K562 (cell line): ENCODE data around the gene NRG2. TPM values are rescaled to one million over a fixed set of nuclear protein-coding genes. Genes with fewer than 3 reads are reported as not detected.

ENCODE experiments used
- ATAC-seq: fragments of 200-7000 bp; cut with Tn5 transposase; 3 replicates; pipeline ENCODE4 v1.9.1; 2020; ENCODE audit warnings: moderate library complexity
- BruUV-seq: library from RNA; stranded (reverse); fragments of 400-500 nt; replicated peaks from 2 replicates; lab custom pipeline; 2021; lab: Mats Ljungman, UMichigan
- CTCF ChIA-PET: fragments of 300-600 bp; formaldehyde crosslinking; extraction: SDS; loops from one replicate; lab custom pipeline; 2021; ENCODE audit warnings: low intra/inter-chr PET ratio; lab: Yijun Ruan, JAX
- POLR2A ChIA-PET: fragments of 300-600, 350-650 bp; sonication (Branson Sonifier 250); formaldehyde crosslinking; extraction: SDS; loops from one replicate; lab custom pipeline; 2021; ENCODE audit warnings: antibody characterized with exemption, inconsistent platforms; lab: Yijun Ruan, JAX
- DNase-seq, 4 experiments: peaks; one replicate each; pipeline versions ENCODE4 v3.0.0 to v3.0.0-alpha.2; 2011 to 2018; ENCODE audit warnings: low spot score in 3 of 4, mixed read lengths in 3 of 4; ENCODE audit errors: extremely low read depth in 1 of 4
- FAIRE-seq: peaks from 2 replicates; lab custom pipeline; 2011; peaks lifted over from hg19 to GRCh38; lab: Jason Lieb, UNC
- H2AFZ ChIP-seq: 2 replicates; pipeline ENCODE4 v1.6.0; 2011; ENCODE audit warnings: low read depth, low read length, control low read depth, inconsistent platforms
- H3K27ac ChIP-seq: fragments of 200-600 bp; 3 replicates; pipeline ENCODE4 v1.8.0; 2011; ENCODE audit warnings: low read depth, mild to moderate bottlenecking, control low read depth, inconsistent platforms, low read length, moderate library complexity, mixed read lengths; ENCODE audit errors: extremely low read depth
- H3K27me3 ChIP-seq, 2 experiments: fragments of 300-600 bp in 1 of 2; 2 replicates in 1 of 2; 3 replicates in 1 of 2; pipeline versions ENCODE4 v1.6.0 to v1.8.0; 2011; ENCODE audit warnings: inconsistent platforms in 2 of 2, low read length in 2 of 2, mild to moderate bottlenecking in 1 of 2, mixed read lengths in 1 of 2, moderate library complexity in 1 of 2; ENCODE audit not compliant: control insufficient read depth in 2 of 2, insufficient read depth in 2 of 2
- H3K36me3 ChIP-seq: fragments of 300-600 bp; 3 replicates; pipeline ENCODE4 v1.8.0; 2011; ENCODE audit warnings: mild to moderate bottlenecking, low read length, inconsistent platforms; ENCODE audit not compliant: control insufficient read depth, insufficient read depth
- H3K4me1 ChIP-seq, 2 experiments: fragments of 200-600 bp in 1 of 2; replicated peaks in 1 of 2; 2 replicates in 1 of 2; 3 replicates in 1 of 2; pipeline versions ENCODE4 v1.5.1 to v1.8.0; 2011; ENCODE audit warnings: inconsistent platforms in 2 of 2, low read length in 2 of 2, mild to moderate bottlenecking in 1 of 2, mixed read lengths in 1 of 2, moderate library complexity in 1 of 2; ENCODE audit not compliant: control insufficient read depth in 2 of 2, insufficient read depth in 2 of 2
- H3K4me2 ChIP-seq: 2 replicates; pipeline ENCODE4 v1.6.1; 2011; ENCODE audit warnings: low read length, control low read depth, inconsistent platforms, mixed read lengths; ENCODE audit not compliant: insufficient read depth
- H3K4me3 ChIP-seq: fragments of 200-600 bp; sonication (generic), shearing (Covaris generic); 2 replicates; pipeline ENCODE4 v1.5.1; 2016; ENCODE audit warnings: control low read depth, inconsistent platforms
- H3K79me2 ChIP-seq: fragments of 200-600 bp; 3 replicates; pipeline ENCODE4 v1.8.0; 2011; ENCODE audit warnings: low read length, inconsistent platforms; ENCODE audit not compliant: control insufficient read depth, insufficient read depth
- H3K9ac ChIP-seq, 2 experiments: 2 replicates each; pipeline versions ENCODE4 v1.6.0 to v1.6.1; 2011; ENCODE audit warnings: low read depth in 2 of 2, low read length in 2 of 2, control low read depth in 1 of 2, inconsistent platforms in 1 of 2, mild to moderate bottlenecking in 1 of 2, mixed read lengths in 1 of 2; ENCODE audit not compliant: insufficient read depth in 1 of 2
- H3K9me1 ChIP-seq: one replicate; pipeline ENCODE4 v1.6.0; 2011; ENCODE audit warnings: inconsistent platforms, mild to moderate bottlenecking, low read length, moderate library complexity; ENCODE audit not compliant: control insufficient read depth, insufficient read depth
- H3K9me3 ChIP-seq: replicated peaks from 2 replicates; pipeline ENCODE4 v1.5.1; 2011; ENCODE audit warnings: low read depth, low read length, inconsistent platforms; ENCODE audit not compliant: control insufficient read depth, insufficient read depth
- H4K20me1 ChIP-seq: replicated peaks from 2 replicates; pipeline ENCODE4 v1.6.1; 2011; ENCODE audit warnings: low read length, inconsistent platforms, mixed read lengths; ENCODE audit not compliant: control insufficient read depth, insufficient read depth
- CREBBP ChIP-seq: IDR thresholded peaks from one replicate; pipeline ENCODE4 v1.6.1; 2012; ENCODE audit warnings: low read depth, mild to moderate bottlenecking, control low read depth, inconsistent platforms, low read length
- E2F3 ChIP-seq: fragments of 250-450 bp; sonication (Bioruptor Pico); IDR thresholded peaks from 2 replicates; pipeline ENCODE4 v1.4.0; 2020; ENCODE audit warnings: mild to moderate bottlenecking
- FOSL1 ChIP-seq: fragments of 200-800 bp; sonication (Bioruptor generic); conservative IDR thresholded peaks from 2 replicates; pipeline ENCODE4 v1.6.1; 2016; ENCODE audit warnings: missing genetic modification characterization, missing compliant biosample characterization
- HDGF ChIP-seq: fragments of 450-650 bp; IDR thresholded peaks from 2 replicates; pipeline ENCODE4 v1.6.1; 2016
- HOMEZ ChIP-seq: fragments of 250-450 bp; sonication (Bioruptor Pico); IDR thresholded peaks from 2 replicates; pipeline ENCODE4 v1.4.0; 2020; ENCODE audit warnings: mild to moderate bottlenecking, moderate library complexity
- HSF4 ChIP-seq: fragments of 250-450 bp; sonication (Bioruptor Pico); IDR thresholded peaks from 2 replicates; pipeline ENCODE4 v2.1.2; 2022; ENCODE audit warnings: mild to moderate bottlenecking, moderate library complexity, borderline replicate concordance
- IFI16 ChIP-seq: fragments of 250-450 bp; sonication (Bioruptor Pico); IDR thresholded peaks from 2 replicates; pipeline ENCODE4 v2.1.2; 2022; ENCODE audit warnings: mild to moderate bottlenecking, inconsistent platforms
- JUND ChIP-seq, 2 experiments: IDR thresholded peaks; 2 replicates in 1 of 2; 3 replicates in 1 of 2; pipeline ENCODE4 v1.6.1; 2011; ENCODE audit warnings: borderline replicate concordance in 2 of 2, low read depth in 2 of 2, low read length in 2 of 2, improper control_type of control experiment in 1 of 2, missing biosample characterization in 1 of 2, missing genetic modification characterization in 1 of 2, missing genetic modification reagents in 1 of 2
- MCM2 ChIP-seq: fragments of 450-650 bp; IDR thresholded peaks from 2 replicates; pipeline ENCODE4 v1.6.1; 2017; ENCODE audit warnings: low read depth, mild to moderate bottlenecking
- MECOM ChIP-seq: fragments of 250-450 bp; sonication (Bioruptor Pico); IDR thresholded peaks from 2 replicates; pipeline ENCODE4 v1.8.0; 2022; ENCODE audit warnings: inconsistent platforms
- MTA3 ChIP-seq: fragments of 450-650 bp; formaldehyde crosslinking; IDR thresholded peaks from 2 replicates; pipeline ENCODE4 v1.6.1; 2017; ENCODE audit warnings: mild to moderate bottlenecking, borderline replicate concordance
- PATZ1 ChIP-seq: fragments of 250-450 bp; sonication (Bioruptor Pico); IDR thresholded peaks from 2 replicates; pipeline ENCODE4 v1.5.0; 2020; ENCODE audit warnings: mild to moderate bottlenecking, borderline replicate concordance
- RBM25 ChIP-seq: fragments of 200-400 bp; formaldehyde crosslinking; IDR thresholded peaks from 2 replicates; pipeline ENCODE4 v1.6.1; 2018; ENCODE audit warnings: low read length, low read depth, moderate library complexity; ENCODE audit not compliant: severe bottlenecking
- SMAD1 ChIP-seq: fragments of 150-350 bp; IDR thresholded peaks from 2 replicates; pipeline ENCODE4 v1.6.1; 2014; ENCODE audit warnings: low read length, low read depth; ENCODE audit not compliant: partially characterized antibody
- ZKSCAN8 ChIP-seq: fragments of 200-800 bp; sonication (Bioruptor generic); IDR thresholded peaks from 2 replicates; pipeline ENCODE4 v1.6.1; 2016; ENCODE audit warnings: missing genetic modification characterization, missing compliant biosample characterization
- ZNF165 ChIP-seq: fragments of 250-450 bp; sonication (Bioruptor Pico); IDR thresholded peaks from 2 replicates; pipeline ENCODE4 v1.4.0; 2020; ENCODE audit warnings: borderline replicate concordance
- ZNF655 ChIP-seq: fragments of 250-450 bp; sonication (Bioruptor Pico); IDR thresholded peaks from 2 replicates; pipeline ENCODE4 v1.5.0; 2021
- WGBS: fragments of 100-300 bp; shearing (Covaris generic); methylation state at CpG from one replicate; pipeline ENCODE4 v1.1.6; 2016; ENCODE audit warnings: low coverage, mixed read lengths; ENCODE audit not compliant: insufficient coverage; ENCODE audit errors: missing lambda C conversion rate; 5-methylcytosine and 5-hydroxymethylcytosine counted together
- in situ Hi-C: fragments of 300-500 bp; cut with MboI; formaldehyde crosslinking; loops from 4 replicates; pipeline ENCODE4 v1.15.0; 2018; ENCODE audit warnings: inconsistent platforms, mixed read lengths
- intact Hi-C: fragments of 100-400 bp; cut with micrococcal nuclease; formaldehyde crosslinking; loops from 2 replicates; pipeline ENCODE4 v1.14.2; 2022
- polyA plus RNA-seq, 8 experiments: library from polyadenylated mRNA; depleted of rRNA in 4 of 8; stranded (reverse) in 5 of 8; unstranded in 3 of 8; fragments of >200 nt; fragmentation: Nextera tagmentation in 2 of 8; fragmentation: Illumina TruSeq in 1 of 8; extraction: Ambion mirVana in 2 of 8; extraction: Trizol in 1 of 8; gene quantifications; 2 replicates each; pipeline versions ENCODE4 v1.2.1 to v1.2.3, GENCODE V29; 2011 to 2014; ENCODE audit warnings: inconsistent platforms in 1 of 8, missing spikeins in 1 of 8
- total RNA-seq, 7 experiments: library from RNA; depleted of rRNA in 6 of 7; stranded (reverse); fragments of >200 nt in 6 of 7; fragmentation: Illumina TruSeq in 2 of 7; extraction: Trizol in 2 of 7; gene quantifications; 2 replicates each; pipeline versions ENCODE4 v1.2.1 to v1.2.3, GENCODE V29; 2011 to 2021; ENCODE audit warnings: low replicate concordance in 1 of 7

The NRG2 gene
- total and polyA plus RNA-seq, 9 of the 15 experiments (the other 6 are each of a cell fraction or from before 2014, with no cell fraction given) = not detected

- TF ChIP-seq JUND (IDR thresholded peaks at IDR 0.05; ENCODE audit: borderline replicate concordance, low read depth, low read length) (peak; percentile 36; the same call in 1 of the 2 replicates), JUND (tag; IDR thresholded peaks at IDR 0.05; ENCODE audit: borderline replicate concordance, low read depth, low read length) (peak; percentile 54; the same call in 1 of the 3 replicates), E2F3 (CRISPR knock-in tag) (no peak), ZNF165 (CRISPR knock-in tag) (no peak), MTA3 (no peak), FOSL1 (tag) (peak; percentile 90)
Measured at GRCh38 chr5:140011297-140011802, 31.7 kb downstream of the NRG2 start (continued).

- Histone ChIP-seq H3K9me1 (no peaks in the 10 kb centered on the region), H3K79me2 (no peaks in the 10 kb centered on the region), H3K27ac (no peak overlapping the region), H2AFZ (no peak overlapping the region), H3K4me2 (no peak overlapping the region), H3K9me3 (no peaks in the 10 kb centered on the region), H3K9ac (no peak overlapping the region), H3K4me1 (no peaks in the 10 kb centered on the region), H3K36me3 (no peaks in the 10 kb centered on the region), H3K27me3 (peaks cover 6 to 11% of the 10 kb centered on the region in 2 experiments; a peak in 2 of 5 replicates), H3K4me3 (no peak overlapping the region), H4K20me1 (no peaks in the 10 kb centered on the region)
- DNase-seq (no peak), FAIRE-seq (no peak), ATAC-seq (no peak)
- ChIA-PET CTCF (no interaction called here), POLR2A (no interaction called here)
- in situ Hi-C loops (no loop called here), intact Hi-C loops (no loop called here)
- WGBS = 4% methylated on average over 3 of the region's 3 CpGs
- no TSS peak for BruUV-seq
- TF ChIP-seq HOMEZ (no peak), MECOM (CRISPR knock-in tag) (no peak), SMAD1 (no peak), IFI16 (CRISPR knock-in tag) (no peak), ZNF655 (CRISPR knock-in tag) (no peak), HDGF (no peak), PATZ1 (no peak), CREBBP (no peak), ZKSCAN8 (no peak), HSF4 (CRISPR knock-in tag) (no peak), MCM2 (no peak), RBM25 (no peak)
Measured at GRCh38 chr5:140010798-140011197, 32.3 kb downstream of the NRG2 start.
